Keratinocyte (primary cell): Measurements from ENCODE around the gene PMEPA1. TPM values are rescaled to one million over a fixed set of nuclear protein-coding genes. Genes with fewer than 3 reads are reported as not detected.

Source experiments
- DNase-seq: peaks from one replicate; pipeline ENCODE4 v3.0.0-alpha.2; 2011; ENCODE audit warnings: low read depth, missing footprints, low spot score
- FAIRE-seq: peaks from 2 replicates; lab custom pipeline; 2011; peaks lifted over from hg19 to GRCh38; lab: Jason Lieb, UNC
- H2AFZ ChIP-seq: 2 replicates; pipeline ENCODE4 v1.6.0; 2012; ENCODE audit warnings: low read length, control low read depth, inconsistent platforms; ENCODE audit not compliant: control insufficient read depth
- H3K27ac ChIP-seq: 2 replicates; pipeline ENCODE4 v1.5.1; 2011; ENCODE audit warnings: low read length; ENCODE audit not compliant: control insufficient read depth, insufficient read depth
- H3K27me3 ChIP-seq: 3 replicates; pipeline ENCODE4 v1.6.0; 2011; ENCODE audit warnings: low read length; ENCODE audit not compliant: control insufficient read depth, insufficient read depth; ENCODE audit errors: extremely low read depth
- H3K36me3 ChIP-seq, 2 experiments: 2 replicates in 1 of 2; 3 replicates in 1 of 2; pipeline ENCODE4 v1.5.1; 2011; ENCODE audit warnings: low read length in 2 of 2, mild to moderate bottlenecking in 1 of 2; ENCODE audit not compliant: control insufficient read depth in 2 of 2, insufficient read depth in 2 of 2; ENCODE audit errors: extremely low read depth in 1 of 2
- H3K4me1 ChIP-seq: 3 replicates; pipeline ENCODE4 v1.5.1; 2011; ENCODE audit warnings: low read length; ENCODE audit not compliant: control insufficient read depth, insufficient read depth; ENCODE audit errors: extremely low read depth
- H3K4me2 ChIP-seq: 3 replicates; pipeline ENCODE4 v1.6.0; 2011; ENCODE audit warnings: low read depth, low read length; ENCODE audit not compliant: control insufficient read depth, insufficient read depth; ENCODE audit errors: extremely low read depth
- H3K4me3 ChIP-seq, 3 experiments: fragments of 200-600 bp in 1 of 3; sonication (generic) in 1 of 3; 2 replicates in 2 of 3; 3 replicates in 1 of 3; pipeline ENCODE4 v1.5.1; 2011 to 2016; ENCODE audit warnings: low read length in 3 of 3, mild to moderate bottlenecking in 3 of 3, control low read depth in 2 of 3, inconsistent platforms in 1 of 3, low read depth in 1 of 3, mixed read lengths in 1 of 3, mixed run types in 1 of 3, moderate library complexity in 1 of 3; ENCODE audit not compliant: control insufficient read depth in 2 of 3, insufficient read depth in 2 of 3; ENCODE audit errors: extremely low read depth in 1 of 3
- H3K79me2 ChIP-seq: 2 replicates; pipeline ENCODE4 v1.6.0; 2012; ENCODE audit warnings: low read length; ENCODE audit not compliant: control insufficient read depth, insufficient read depth
- H3K9ac ChIP-seq: 3 replicates; pipeline ENCODE4 v1.6.0; 2011; ENCODE audit warnings: low read length; ENCODE audit not compliant: control insufficient read depth, insufficient read depth; ENCODE audit errors: extremely low read depth
- H3K9me1 ChIP-seq: 3 replicates; pipeline ENCODE4 v1.6.0; 2011; ENCODE audit warnings: low read length; ENCODE audit not compliant: control insufficient read depth, insufficient read depth; ENCODE audit errors: extremely low read depth
- H3K9me3 ChIP-seq: 2 replicates; pipeline ENCODE4 v1.5.1; 2012; ENCODE audit warnings: low read depth, low read length; ENCODE audit not compliant: control insufficient read depth
- H4K20me1 ChIP-seq: 3 replicates; pipeline ENCODE4 v1.6.0; 2011; ENCODE audit warnings: low read length; ENCODE audit not compliant: control insufficient read depth, insufficient read depth; ENCODE audit errors: extremely low read depth
- CTCF ChIP-seq, 3 experiments: IDR thresholded peaks in 1 of 3; conservative IDR thresholded peaks in 1 of 3; optimal IDR thresholded peaks in 1 of 3; 2 replicates in 2 of 3; 3 replicates in 1 of 3; pipeline versions ENCODE3 to v1.5.1; 2011; ENCODE audit warnings: low read length in 3 of 3, mild to moderate bottlenecking in 3 of 3, moderate library complexity in 2 of 3, control low read depth in 1 of 3, inconsistent platforms in 1 of 3; ENCODE audit not compliant: insufficient read depth in 2 of 3; ENCODE audit errors: extremely low read depth in 1 of 3
- EZH2 ChIP-seq: IDR thresholded peaks from one replicate; pipeline ENCODE4 v1.6.1; 2012; ENCODE audit warnings: inconsistent platforms, mild to moderate bottlenecking, low read length, moderate library complexity
- dilution Hi-C: fragments of 300-500 bp; cut with MboI; formaldehyde crosslinking; loops from one replicate; pipeline ENCODE4 v1.7.0; 2020; ENCODE audit warnings: low sequenced_read_pairs; ENCODE audit not compliant: extremely low pct_ligation_motif_present
- polyA plus RNA-seq, 5 experiments: library from polyadenylated mRNA; depleted of rRNA in 3 of 5; stranded (reverse) in 3 of 5; stranded (forward) in 1 of 5; unstranded in 1 of 5; fragments of >200 nt; gene quantifications; 1 replicate in 1 of 5; 2 replicates in 3 of 5; 3 replicates in 1 of 5; pipeline versions ENCODE4 v1.2.1 to v1.2.3, GENCODE V29; 2011 to 2012; ENCODE audit warnings: missing spikeins in 2 of 5, low read depth in 1 of 5, low replicate concordance in 1 of 5

Gene PMEPA1
- polyA plus RNA-seq, 1 donor (not counting 4 experiments of a cell fraction or from before 2014, with no cell fraction given), result 29.0 TPM

GRCh38 chr20:57614490-57615444 is 95.0 kb downstream of the PMEPA1 start:
- H3K27me3 ChIP-seq, result peaks cover 56% of the 10 kb centered on the region
- DNase-seq, result no peak
- no peak overlapping the region for H3K27ac ChIP-seq
- no peak for FAIRE-seq
- H3K4me2 ChIP-seq, result no peak overlapping the region
- no peak overlapping the region for H2AFZ ChIP-seq
- H3K4me3 ChIP-seq, result no peak overlapping the region
- H3K4me1 ChIP-seq, result peaks cover 10% of the 10 kb centered on the region
- H3K36me3 ChIP-seq, result no peaks in the 10 kb centered on the region
- no peak for TF ChIP-seq EZH2
- no peak for TF ChIP-seq CTCF (optimal IDR thresholded peaks at IDR 0.05 in 1 of 3, IDR thresholded peaks at IDR 0.05 in 1 of 3, conservative IDR thresholded peaks at IDR 0.05 in 1 of 3; ENCODE audit: extremely low read depth in 1 of 3, insufficient read depth in 2 of 3, low read length in 3 of 3)
- H3K9me3 ChIP-seq, result no peaks in the 10 kb centered on the region
- H3K79me2 ChIP-seq, result no peaks in the 10 kb centered on the region
- H3K9me1 ChIP-seq, result no peaks in the 10 kb centered on the region
- H3K9ac ChIP-seq, result no peak overlapping the region
- dilution Hi-C loops, result loop anchor here (25.0 kb wide), 1 partner anchor 573 kb away; no protein-coding TSS in a partner anchor
- H4K20me1 ChIP-seq, result peaks cover 4% of the 10 kb centered on the region

- Histone ChIP-seq H3K9me1 (no peaks in the 10 kb centered on the region), H4K20me1 (peaks cover 4% of the 10 kb centered on the region), H3K4me3 (no peak overlapping the region), H3K9me3 (no peaks in the 10 kb centered on the region), H3K4me1 (peaks cover 10% of the 10 kb centered on the region), H3K9ac (no peak overlapping the region), H3K36me3 (no peaks in the 10 kb centered on the region), H3K27ac (no peak overlapping the region), H2AFZ (no peak overlapping the region), H3K27me3 (peaks cover 63% of the 10 kb centered on the region), H3K4me2 (no peak overlapping the region), H3K79me2 (no peaks in the 10 kb centered on the region)
- dilution Hi-C loops, result loop anchor here (25.0 kb wide), 1 partner anchor 574 kb away; no protein-coding TSS in a partner anchor
- FAIRE-seq (no peak), DNase-seq (no peak)
- TF ChIP-seq EZH2 (no peak), CTCF (optimal IDR thresholded peaks at IDR 0.05 in 1 of 3, IDR thresholded peaks at IDR 0.05 in 1 of 3, conservative IDR thresholded peaks at IDR 0.05 in 1 of 3; ENCODE audit: extremely low read depth in 1 of 3, insufficient read depth in 2 of 3, low read length in 3 of 3) (no peak)
Observed at GRCh38 chr20:57613481-57613921, 96.3 kb downstream of the PMEPA1 start.
